Keratinocyte (primary cell): ENCODE data around the gene ARX.

Source experiments
- CTCF ChIP-seq, 3 experiments: IDR thresholded peaks in 1 of 3; conservative IDR thresholded peaks in 1 of 3; optimal IDR thresholded peaks in 1 of 3; 2 replicates in 2 of 3; 3 replicates in 1 of 3; pipeline versions ENCODE3 to v1.5.1; 2011; ENCODE audit warnings: low read length in 3 of 3, mild to moderate bottlenecking in 3 of 3, moderate library complexity in 2 of 3, control low read depth in 1 of 3, inconsistent platforms in 1 of 3; ENCODE audit not compliant: insufficient read depth in 2 of 3; ENCODE audit errors: extremely low read depth in 1 of 3
- EZH2 ChIP-seq: IDR thresholded peaks from one replicate; pipeline ENCODE4 v1.6.1; 2012; ENCODE audit warnings: inconsistent platforms, mild to moderate bottlenecking, low read length, moderate library complexity

DNA sequence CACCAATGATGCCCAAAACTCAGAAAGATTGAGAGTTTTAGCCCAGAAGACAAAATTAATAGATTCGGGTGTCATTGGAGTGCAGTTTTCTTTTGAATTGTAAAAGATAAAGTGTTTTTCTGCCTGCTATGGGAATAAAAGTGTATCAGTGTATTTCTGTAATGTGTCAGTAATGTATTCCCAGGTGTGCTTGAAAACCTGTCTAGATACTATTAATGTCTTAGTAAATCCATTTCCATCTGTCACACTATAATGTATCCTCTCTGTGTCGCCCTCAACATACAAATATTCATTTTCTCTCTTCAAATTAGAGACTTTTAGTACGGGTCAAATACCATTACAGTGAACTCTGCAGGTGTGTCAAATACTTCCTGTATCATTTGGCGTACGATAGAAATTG is 43.5 kb upstream of the ARX start:
- TF ChIP-seq CTCF (optimal IDR thresholded peaks at IDR 0.05 in 1 of 3, IDR thresholded peaks at IDR 0.05 in 1 of 3, conservative IDR thresholded peaks at IDR 0.05 in 1 of 3; ENCODE audit: extremely low read depth in 1 of 3, insufficient read depth in 2 of 3, low read length in 3 of 3) (no peak), EZH2 (no peak)
